C4-2B (cell line): ENCODE measurements around the gene RBFOX1.

Source experiments
- H3K27ac ChIP-seq: fragments of 450-650 bp; 2 replicates; pipeline ENCODE4 v1.5.1; 2017
- CTCF ChIP-seq: fragments of 450-650 bp; conservative IDR thresholded peaks from 2 replicates; pipeline ENCODE4 v1.5.1; 2017; ENCODE audit warnings: mild to moderate bottlenecking
- ZFX ChIP-seq: fragments of 450-650 bp; IDR thresholded peaks from 2 replicates; pipeline ENCODE4 v1.6.1; 2017

RBFOX1 gene

GRCh38 chr16:7331997-7332396, 648 bp upstream of the RBFOX1 start:
- TF ChIP-seq CTCF (no peak), ZFX (no peak)
- H3K27ac ChIP-seq: no peak overlapping the region

- TF ChIP-seq ZFX (no peak), CTCF (no peak)
These were observed 608 bp downstream of the RBFOX1 start for GRCh38 chr16:7333180-7333725.

GRCh38 chr16:7334801-7335560, 2.3 kb downstream of the RBFOX1 start:
- no peak overlapping the region for H3K27ac ChIP-seq
- TF ChIP-seq ZFX: no peak
- TF ChIP-seq CTCF: no peak

More at GRCh38 chr16:7333180-7333725, 608 bp downstream of the RBFOX1 start:
- H3K27ac ChIP-seq: no peak overlapping the region

GRCh38 chr16:7335991-7336634, 3.5 kb downstream of the RBFOX1 start:
- no peak overlapping the region for H3K27ac ChIP-seq
- TF ChIP-seq ZFX: no peak
- TF ChIP-seq CTCF: no peak

- H3K27ac ChIP-seq: no peak overlapping the region
- no peak for TF ChIP-seq ZFX
These were observed 4.1 kb downstream of the RBFOX1 start for GRCh38 chr16:7336742-7337141.

- H3K27ac ChIP-seq: no peak overlapping the region
- no peak for TF ChIP-seq CTCF
These were observed 6.2 kb downstream of the RBFOX1 start for GRCh38 chr16:7338826-7339225.

GRCh38 chr16:7339700-7340099, 7.1 kb downstream of the RBFOX1 start:
- TF ChIP-seq CTCF (no peak), ZFX (no peak)

More at GRCh38 chr16:7339700-7340099, 7.1 kb downstream of the RBFOX1 start:
- H3K27ac ChIP-seq: no peak overlapping the region
